Endothelial cell of umbilical vein (primary cell): ENCODE data around the gene TRPM8. TPM values are rescaled to one million over a fixed set of nuclear protein-coding genes. Genes with fewer than 3 reads are reported as not detected.
A peak's percentile ranks its signal among the peaks of the same experiment; 100 is the strongest.

Source experiments
- BruUV-seq: library from RNA; stranded (reverse); fragments of 400-500 nt; replicated peaks from 2 replicates; lab custom pipeline; 2021; lab: Mats Ljungman, UMichigan
- CTCF ChIA-PET: fragments of 300-600, 350-600 bp; sonication (Branson Sonifier 250); formaldehyde crosslinking; loops from one replicate; lab custom pipeline; 2021; ENCODE audit warnings: antibody characterized with exemption, inconsistent platforms; lab: Charles Lee
- POLR2A ChIA-PET: fragments of 300-600, 350-600 bp; sonication (Branson Sonifier 250); formaldehyde crosslinking; loops from one replicate; lab custom pipeline; 2021; ENCODE audit warnings: antibody characterized with exemption, inconsistent platforms; lab: Charles Lee
- DNase-seq: peaks from one replicate; pipeline ENCODE4 v3.0.0-alpha.2; 2011; ENCODE audit warnings: low read depth, low spot score
- FAIRE-seq: peaks from 2 replicates; lab custom pipeline; 2011; peaks lifted over from hg19 to GRCh38; lab: Jason Lieb, UNC
- H2AFZ ChIP-seq: 2 replicates; pipeline ENCODE4 v1.6.0; 2012; ENCODE audit warnings: low read depth, low read length, control low read depth, inconsistent platforms
- H3K27ac ChIP-seq: 2 replicates; pipeline ENCODE4 v1.5.1; 2011; ENCODE audit warnings: low read depth, mild to moderate bottlenecking, control low read depth, low read length, moderate library complexity; ENCODE audit not compliant: insufficient read depth
- H3K27me3 ChIP-seq, 2 experiments: 2 replicates each; pipeline versions ENCODE4 v1.6.0 to v1.6.1; 2011; ENCODE audit warnings: low read length in 2 of 2, mixed read lengths in 1 of 2; ENCODE audit not compliant: control insufficient read depth in 2 of 2, insufficient read depth in 2 of 2
- H3K36me3 ChIP-seq, 2 experiments: 2 replicates in 1 of 2; 3 replicates in 1 of 2; pipeline ENCODE4 v1.5.1; 2011; ENCODE audit warnings: low read length in 2 of 2, mild to moderate bottlenecking in 1 of 2, moderate library complexity in 1 of 2; ENCODE audit not compliant: control insufficient read depth in 2 of 2, insufficient read depth in 2 of 2; ENCODE audit errors: extremely low read depth in 1 of 2
- H3K4me1 ChIP-seq: 3 replicates; pipeline ENCODE4 v1.5.1; 2011; ENCODE audit warnings: mild to moderate bottlenecking, low read length; ENCODE audit not compliant: control insufficient read depth, insufficient read depth; ENCODE audit errors: extremely low read depth
- H3K4me2 ChIP-seq: 2 replicates; pipeline ENCODE4 v1.6.1; 2011; ENCODE audit warnings: low read length, control low read depth, mixed read lengths; ENCODE audit not compliant: insufficient read depth
- H3K4me3 ChIP-seq, 3 experiments: fragments of 200-600 bp in 1 of 3; sonication (generic), shearing (Covaris generic) in 1 of 3; replicated peaks in 1 of 3; 2 replicates each; pipeline ENCODE4 v1.5.1; 2011 to 2016; ENCODE audit warnings: control low read depth in 3 of 3, low read length in 3 of 3, mild to moderate bottlenecking in 2 of 3, inconsistent platforms in 1 of 3, low read depth in 1 of 3, moderate library complexity in 1 of 3; ENCODE audit not compliant: insufficient read depth in 1 of 3
- H3K79me2 ChIP-seq: 2 replicates; pipeline ENCODE4 v1.6.0; 2012; ENCODE audit warnings: low read length, inconsistent platforms; ENCODE audit not compliant: control insufficient read depth, insufficient read depth
- H3K9ac ChIP-seq: replicated peaks from 2 replicates; pipeline ENCODE3; 2011; ENCODE audit warnings: low read length, control low read depth; ENCODE audit not compliant: insufficient read depth; ENCODE audit errors: extremely low read depth
- H3K9me1 ChIP-seq: replicated peaks from 3 replicates; pipeline ENCODE4 v1.6.0; 2011; ENCODE audit warnings: mild to moderate bottlenecking, low read length; ENCODE audit not compliant: control insufficient read depth, insufficient read depth; ENCODE audit errors: extremely low read depth
- H3K9me3 ChIP-seq: replicated peaks from 2 replicates; pipeline ENCODE4 v1.5.1; 2012; ENCODE audit warnings: low read length, inconsistent platforms; ENCODE audit not compliant: control insufficient read depth, insufficient read depth
- H4K20me1 ChIP-seq: replicated peaks from 2 replicates; pipeline ENCODE3; 2011; ENCODE audit warnings: mild to moderate bottlenecking, low read length; ENCODE audit not compliant: control insufficient read depth, insufficient read depth; ENCODE audit errors: extremely low read depth
- CTCF ChIP-seq, 2 donors: IDR thresholded peaks; 1 replicate in 1 of 2; 2 replicates in 1 of 2; pipeline ENCODE4 v1.5.1; 2011; ENCODE audit warnings: low read length in 2 of 2, mild to moderate bottlenecking in 2 of 2, moderate library complexity in 2 of 2, control low read depth in 1 of 2, inconsistent platforms in 1 of 2, low read depth in 1 of 2; ENCODE audit not compliant: insufficient read depth in 1 of 2; ENCODE audit errors: extremely low read depth in 1 of 2
- FOS ChIP-seq: IDR thresholded peaks from 2 replicates; pipeline ENCODE4 v1.6.1; 2011; ENCODE audit warnings: mild to moderate bottlenecking, low read length, moderate library complexity, borderline replicate concordance; ENCODE audit not compliant: insufficient read depth
- MAX ChIP-seq: IDR thresholded peaks from 2 replicates; pipeline ENCODE4 v1.6.1; 2011; ENCODE audit not compliant: insufficient read depth, insufficient read length
- dilution Hi-C: fragments of 300-500 bp; cut with MboI; formaldehyde crosslinking; loops from one replicate; pipeline ENCODE4 v1.15.0; 2019; ENCODE audit warnings: low sequenced_read_pairs; ENCODE audit not compliant: extremely low pct_ligation_motif_present
- intact Hi-C: fragments of 100-400 bp; cut with micrococcal nuclease; formaldehyde crosslinking; loops from one replicate; pipeline ENCODE4 v1.10.0; 2022
- polyA plus RNA-seq, 4 experiments: library from polyadenylated mRNA; depleted of rRNA in 3 of 4; stranded (reverse) in 3 of 4; unstranded in 1 of 4; fragments of >200 nt; gene quantifications; 2 replicates each; pipeline versions ENCODE4 v1.2.1 to v1.2.3, GENCODE V29; 2011 to 2012; ENCODE audit warnings: missing spikeins in 1 of 4
- total RNA-seq: library from RNA; stranded (reverse); gene quantifications from 2 replicates; pipeline ENCODE4 v1.2.3, GENCODE V29; 2021

TRPM8 gene
- total and polyA plus RNA-seq, 2 donors (not counting 3 experiments of a cell fraction or from before 2014, with no cell fraction given): not detected

- FAIRE-seq: no peak
- Histone ChIP-seq H3K4me3 (no peak overlapping the region), H3K9ac (no peak overlapping the region), H3K4me2 (no peak overlapping the region), H3K9me3 (no peaks in the 10 kb centered on the region), H3K27me3 (peaks cover 0 to 4% of the 10 kb centered on the region in 2 experiments), H3K79me2 (no peaks in the 10 kb centered on the region), H4K20me1 (no peaks in the 10 kb centered on the region), H3K27ac (no peak overlapping the region), H3K4me1 (no peaks in the 10 kb centered on the region), H2AFZ (no peak overlapping the region), H3K9me1 (no peaks in the 10 kb centered on the region), H3K36me3 (no peaks in the 10 kb centered on the region)
- POLR2A ChIA-PET: no interaction called here
- CTCF ChIA-PET: interaction anchor here (1.2 kb wide), 1 partner anchor 8 kb away, joined by 8 read pairs; no protein-coding TSS in a partner anchor
- intact Hi-C loops (no loop called here), dilution Hi-C loops (no loop called here)
- no peak for DNase-seq
- no TSS peak for BruUV-seq
- TF ChIP-seq CTCF (IDR thresholded peaks at IDR 0.05; ENCODE audit: extremely low read depth in 1 of 2, insufficient read depth in 1 of 2, low read depth in 1 of 2, low read length in 2 of 2) (no peak), FOS (peak; percentile 40), MAX (no peak)
These were observed 2.8 kb downstream of the TRPM8 start for GRCh38 chr2:233919938-233920337.

GRCh38 chr2:233922471-233922870 is 5.3 kb downstream of the TRPM8 start:
- no peak for FAIRE-seq
- Histone ChIP-seq H3K4me2 (no peak overlapping the region), H3K4me3 (no peak overlapping the region), H4K20me1 (no peaks in the 10 kb centered on the region), H3K9me1 (no peaks in the 10 kb centered on the region), H3K9ac (no peak overlapping the region), H3K27me3 (no peaks in the 10 kb centered on the region), H3K79me2 (no peaks in the 10 kb centered on the region), H3K36me3 (no peaks in the 10 kb centered on the region), H2AFZ (no peak overlapping the region), H3K9me3 (no peaks in the 10 kb centered on the region), H3K4me1 (no peaks in the 10 kb centered on the region), H3K27ac (no peak overlapping the region)
- TF ChIP-seq FOS: no peak
- ChIA-PET CTCF (interaction anchor here (0.8 to 1.3 kb wide), 2 partner anchors 10 to 11 kb away, joined by 3 to 4 read pairs; no protein-coding TSS in a partner anchor), POLR2A (no interaction called here)
- no peak for DNase-seq
- dilution Hi-C loops (no loop called here), intact Hi-C loops (no loop called here)
- no TSS peak for BruUV-seq
